ENCODE results near the gene MAP3K21. TPM values are rescaled to one million over a fixed set of nuclear protein-coding genes. Genes with fewer than 3 reads are reported as not detected.

MAP3K21 gene
- polyA plus RNA-seq, 3 donors = 0.38 to 2.7 (median 0.59) TPM

DNA sequence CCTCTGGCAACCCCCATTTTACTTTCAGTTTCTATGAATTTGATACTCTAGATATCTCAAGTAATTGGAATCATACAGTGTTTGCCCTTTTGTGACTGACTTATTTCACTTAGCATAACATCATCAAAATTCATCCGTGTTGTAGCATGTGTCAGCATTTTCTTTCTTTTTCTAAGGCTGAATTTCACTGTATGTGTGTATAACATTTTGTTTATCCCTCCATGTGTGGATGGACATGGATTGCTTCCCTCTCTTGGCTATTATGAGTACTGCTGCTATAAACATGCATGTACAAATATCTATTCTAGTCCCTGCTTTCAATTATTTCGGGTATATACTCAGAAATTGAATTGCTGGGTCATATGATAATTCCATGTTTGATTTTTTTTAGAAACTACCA is 97.3 kb downstream of the MAP3K21 start:
- Histone ChIP-seq H3K27ac (ENCODE audit: low read depth in 1 of 2, low read length in 2 of 2) (no peak overlapping the region), H3K9me3 (replicated peaks in 1 of 2; ENCODE audit: control insufficient read depth in 1 of 2, insufficient read depth in 1 of 2, low read length in 2 of 2) (no peaks in the 10 kb centered on the region), H2AFZ (ENCODE audit: insufficient read depth, low read depth, low read length, poor library complexity, severe bottlenecking) (no peak overlapping the region), H3K4me1 (ENCODE audit: control insufficient read depth in 1 of 2, insufficient read depth in 2 of 2, low read length in 2 of 2) (no peaks in the 10 kb centered on the region), H3K79me2 (ENCODE audit: insufficient read depth, low read length) (no peaks in the 10 kb centered on the region), H3K27me3 (ENCODE audit: control insufficient read depth in 2 of 2, insufficient read depth in 2 of 2, low read length in 2 of 2) (peaks cover 0 to 2% of the 10 kb centered on the region in 2 donors), H3K4me2 (replicated peaks; ENCODE audit: extremely low read depth, low read length, poor library complexity, severe bottlenecking) (no peak overlapping the region), H3K4me3 (replicated peaks in 1 of 3; ENCODE audit: low read depth in 2 of 3, low read length in 3 of 3) (no peak overlapping the region), H4K20me1 (ENCODE audit: insufficient read depth, low read length) (no peaks in the 10 kb centered on the region), H3K9ac (ENCODE audit: insufficient read depth, low read length, poor library complexity, severe bottlenecking) (no peak overlapping the region), H3K36me3 (replicated peaks in 1 of 2; ENCODE audit: control insufficient read depth in 1 of 2, insufficient read depth in 2 of 2, low read length in 2 of 2) (no peaks in the 10 kb centered on the region)
- H3K36me3 Mint-ChIP-seq = no peaks in the 10 kb centered on the region
- H3K4me1 Mint-ChIP-seq = no peaks in the 10 kb centered on the region
- no peak overlapping the region for H3K4me3 Mint-ChIP-seq
- TF ChIP-seq, protein P1, sequence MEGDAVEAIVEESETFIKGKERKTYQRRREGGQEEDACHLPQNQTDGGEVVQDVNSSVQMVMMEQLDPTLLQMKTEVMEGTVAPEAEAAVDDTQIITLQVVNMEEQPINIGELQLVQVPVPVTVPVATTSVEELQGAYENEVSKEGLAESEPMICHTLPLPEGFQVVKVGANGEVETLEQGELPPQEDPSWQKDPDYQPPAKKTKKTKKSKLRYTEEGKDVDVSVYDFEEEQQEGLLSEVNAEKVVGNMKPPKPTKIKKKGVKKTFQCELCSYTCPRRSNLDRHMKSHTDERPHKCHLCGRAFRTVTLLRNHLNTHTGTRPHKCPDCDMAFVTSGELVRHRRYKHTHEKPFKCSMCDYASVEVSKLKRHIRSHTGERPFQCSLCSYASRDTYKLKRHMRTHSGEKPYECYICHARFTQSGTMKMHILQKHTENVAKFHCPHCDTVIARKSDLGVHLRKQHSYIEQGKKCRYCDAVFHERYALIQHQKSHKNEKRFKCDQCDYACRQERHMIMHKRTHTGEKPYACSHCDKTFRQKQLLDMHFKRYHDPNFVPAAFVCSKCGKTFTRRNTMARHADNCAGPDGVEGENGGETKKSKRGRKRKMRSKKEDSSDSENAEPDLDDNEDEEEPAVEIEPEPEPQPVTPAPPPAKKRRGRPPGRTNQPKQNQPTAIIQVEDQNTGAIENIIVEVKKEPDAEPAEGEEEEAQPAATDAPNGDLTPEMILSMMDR (IDR thresholded peaks at IDR 0.05) = no peak
- peaks cover 8 to 22% (median 14%) of the 10 kb centered on the region in 3 donors for H3K27me3 Mint-ChIP-seq (ENCODE audit: low read depth in 3 of 3)
- no peak for DNase-seq
- peaks cover 0 to 9% (median 0%) of the 10 kb centered on the region in 7 donors for H3K9me3 Mint-ChIP-seq
- no CpG with 5 or more reads among the region's 2 CpGs for WGBS (ENCODE audit: insufficient coverage)
- no peak overlapping the region for H3K27ac Mint-ChIP-seq
- intact Hi-C loops (cut with micrococcal nuclease) = no loop called here

DNA sequence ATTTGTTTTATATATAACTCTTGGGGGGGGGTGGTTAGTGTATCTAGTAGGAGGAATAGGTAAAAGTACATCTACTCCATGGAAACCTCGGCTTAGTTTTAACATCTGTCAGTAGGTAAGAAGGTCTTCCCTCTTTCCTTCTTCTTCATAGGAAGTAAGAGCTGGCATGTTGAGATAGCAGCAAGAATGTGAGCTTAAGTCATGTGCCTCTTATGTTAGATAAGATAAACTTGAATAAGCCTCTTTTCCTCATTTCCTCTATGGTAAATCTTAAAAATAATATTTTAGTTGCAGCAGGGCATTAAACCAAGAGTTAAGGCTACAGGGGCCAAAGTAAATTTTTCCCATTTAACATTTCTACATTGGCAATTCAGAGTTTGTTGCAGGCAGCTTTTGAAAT is 100.4 kb downstream of the MAP3K21 start:
- no peaks in the 10 kb centered on the region for H3K4me1 Mint-ChIP-seq
- no peaks in the 10 kb centered on the region for H3K36me3 Mint-ChIP-seq
- peaks cover 7 to 18% (median 10%) of the 10 kb centered on the region in 3 donors for H3K27me3 Mint-ChIP-seq (ENCODE audit: low read depth in 3 of 3)
- no peaks in the 10 kb centered on the region for H3K36me3 ChIP-seq (replicated peaks in 1 of 2; ENCODE audit: control insufficient read depth in 1 of 2, insufficient read depth in 2 of 2, low read length in 2 of 2)
- no peak overlapping the region for H3K4me2 ChIP-seq (replicated peaks; ENCODE audit: extremely low read depth, low read length, poor library complexity, severe bottlenecking)
- no peak overlapping the region for H3K27ac ChIP-seq (ENCODE audit: low read depth in 1 of 2, low read length in 2 of 2)
- H3K9ac ChIP-seq (ENCODE audit: insufficient read depth, low read length, poor library complexity, severe bottlenecking) = no peak overlapping the region
- no peak overlapping the region for H2AFZ ChIP-seq (ENCODE audit: insufficient read depth, low read depth, low read length, poor library complexity, severe bottlenecking)
- H3K79me2 ChIP-seq (ENCODE audit: insufficient read depth, low read length) = no peaks in the 10 kb centered on the region
- no peaks in the 10 kb centered on the region for H3K4me1 ChIP-seq (ENCODE audit: control insufficient read depth in 1 of 2, insufficient read depth in 2 of 2, low read length in 2 of 2)
- H3K27me3 ChIP-seq (ENCODE audit: control insufficient read depth in 2 of 2, insufficient read depth in 2 of 2, low read length in 2 of 2) = peaks cover 0 to 2% of the 10 kb centered on the region in 2 donors
- H3K27ac Mint-ChIP-seq = no peak overlapping the region
- H4K20me1 ChIP-seq (ENCODE audit: insufficient read depth, low read length) = no peaks in the 10 kb centered on the region
- TF ChIP-seq, protein P1 (IDR thresholded peaks at IDR 0.05) = no peak
- intact Hi-C loops (cut with micrococcal nuclease) = no loop called here
- no peak for DNase-seq
- no peak overlapping the region for H3K4me3 Mint-ChIP-seq
- H3K9me3 Mint-ChIP-seq = peaks cover 0 to 5% (median 0%) of the 10 kb centered on the region in 7 donors
- no peak overlapping the region for H3K4me3 ChIP-seq (replicated peaks in 1 of 3; ENCODE audit: low read depth in 2 of 3, low read length in 3 of 3)
- no peaks in the 10 kb centered on the region for H3K9me3 ChIP-seq (replicated peaks in 1 of 2; ENCODE audit: control insufficient read depth in 1 of 2, insufficient read depth in 1 of 2, low read length in 2 of 2)
- WGBS (ENCODE audit: insufficient coverage) = no CpG with 5 or more reads among the region's 1 CpG

All from CD14-positive monocyte (primary cell).